Astrocyte of the cerebellum (primary cell): Measurements from ENCODE around the gene FOXA3.

Source experiments
- DNase-seq: peaks from one replicate; pipeline ENCODE4 v3.0.0-alpha.2; 2011; ENCODE audit warnings: low read depth
- H3K4me3 ChIP-seq: 2 replicates; pipeline ENCODE4 v1.5.1; 2011; ENCODE audit warnings: mild to moderate bottlenecking, low read depth, low read length, moderate library complexity
- CTCF ChIP-seq: IDR thresholded peaks from 2 replicates; pipeline ENCODE4 v1.5.1; 2012; ENCODE audit warnings: low read length, low read depth, moderate library complexity, mild to moderate bottlenecking; ENCODE audit errors: missing control alignments
- in situ Hi-C: cut with HindIII; loops from 2 replicates; pipeline ENCODE4 v1.10.0; 2017; ENCODE audit warnings: low sequenced_read_pairs

FOXA3 gene

GRCh38 chr19:45848922-45849321 lies 15.2 kb upstream of the FOXA3 start:
- DNase-seq, result no peak
- in situ Hi-C loops, result no loop called here
- TF ChIP-seq CTCF, result peak; percentile 58
- H3K4me3 ChIP-seq, result no peak overlapping the region

GRCh38 chr19:45852145-45852750 lies 11.9 kb upstream of the FOXA3 start:
- no peak overlapping the region for H3K4me3 ChIP-seq
- TF ChIP-seq CTCF, result no peak
- DNase-seq, result no peak
- in situ Hi-C loops, result no loop called here

- no peak for DNase-seq
- in situ Hi-C loops, result no loop called here
- no peak for TF ChIP-seq CTCF
- no peak overlapping the region for H3K4me3 ChIP-seq
Observed at GRCh38 chr19:45852983-45853382, 11.1 kb upstream of the FOXA3 start.

GRCh38 chr19:45854167-45854778 lies 9.9 kb upstream of the FOXA3 start:
- in situ Hi-C loops, result no loop called here
- no peak overlapping the region for H3K4me3 ChIP-seq
- TF ChIP-seq CTCF, result no peak
- no peak for DNase-seq

DNA sequence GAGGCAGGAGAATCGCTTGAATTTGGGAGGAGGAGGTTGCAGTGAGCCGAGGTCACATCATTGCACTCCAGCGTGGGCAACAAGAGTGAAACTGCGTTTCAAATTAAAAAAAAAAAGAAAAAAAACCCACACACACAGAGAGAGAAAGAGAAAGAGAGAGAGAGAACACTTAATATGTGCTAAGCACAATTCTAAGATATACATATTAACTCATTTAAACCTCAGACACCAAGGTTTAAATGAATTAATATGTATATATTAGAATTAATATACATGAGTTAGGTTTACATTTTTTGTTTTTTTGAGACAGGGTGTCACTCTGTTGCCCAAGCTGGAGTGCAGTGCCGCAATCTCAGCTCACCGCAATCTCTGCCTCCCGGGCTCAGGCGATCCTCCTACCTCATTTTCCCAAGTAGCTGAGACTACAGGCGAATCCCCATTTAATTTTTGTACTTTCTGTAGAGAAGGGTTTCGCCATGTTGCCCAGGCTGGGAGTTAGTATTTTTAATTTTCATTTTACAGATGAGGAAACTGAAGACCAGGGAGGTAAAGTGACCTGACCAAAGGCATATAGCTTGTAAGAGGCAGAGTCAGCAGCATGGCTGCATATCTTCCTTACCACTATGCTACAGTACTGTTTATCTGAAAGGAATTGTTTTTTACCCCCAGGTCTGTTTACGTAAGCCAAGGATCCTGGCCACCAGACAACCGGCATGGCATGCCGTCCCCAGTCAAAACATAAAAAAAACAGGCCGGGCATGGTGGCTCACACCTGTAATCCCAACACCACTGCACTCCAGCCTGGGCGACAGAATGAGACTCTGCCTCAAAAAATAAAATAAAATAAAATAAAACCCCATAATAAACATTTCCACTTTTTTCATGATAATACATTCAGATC lies 3.5 kb upstream of the FOXA3 start:
- no peak for TF ChIP-seq CTCF
- in situ Hi-C loops, result no loop called here
- no peak overlapping the region for H3K4me3 ChIP-seq
- no peak for DNase-seq

GRCh38 chr19:45862271-45862563 lies 1.9 kb upstream of the FOXA3 start:
- TF ChIP-seq CTCF, result no peak
- H3K4me3 ChIP-seq, result peak overlapping the region; percentile 63
- DNase-seq, result no peak
- in situ Hi-C loops, result no loop called here
